H1 (cell line): ENCODE results near the gene CD34. TPM values are rescaled to one million over a fixed set of nuclear protein-coding genes. Genes with fewer than 3 reads are reported as not detected.

Experiments
- ATF2 ChIP-seq: IDR thresholded peaks from 2 replicates; pipeline ENCODE4 v1.6.1; 2012; ENCODE audit warnings: low read length, inconsistent platforms
- BRCA1 ChIP-seq: IDR thresholded peaks from 2 replicates; pipeline ENCODE4 v1.6.1; 2012; ENCODE audit warnings: low read depth, low read length, improper control_type of control experiment
- CTBP2 ChIP-seq: IDR thresholded peaks from 2 replicates; pipeline ENCODE4 v1.7.0; 2011; ENCODE audit warnings: borderline replicate concordance, mild to moderate bottlenecking, moderate library complexity, mixed read lengths, low read length; ENCODE audit not compliant: insufficient read depth, insufficient read length
- GABPA ChIP-seq: IDR thresholded peaks from 2 replicates; pipeline ENCODE4 v1.6.1; 2011; ENCODE audit warnings: mild to moderate bottlenecking, low read length, moderate library complexity, borderline replicate concordance; ENCODE audit not compliant: insufficient read depth
- GTF2F1 ChIP-seq: IDR thresholded peaks from 2 replicates; pipeline ENCODE4 v1.6.1; 2012; ENCODE audit warnings: low read depth, low read length, improper control_type of control experiment, borderline replicate concordance
- JUN ChIP-seq: IDR thresholded peaks from 2 replicates; pipeline ENCODE4 v1.6.1; 2011; ENCODE audit warnings: low read depth, mild to moderate bottlenecking, improper control_type of control experiment, low read length
- RFX5 ChIP-seq: IDR thresholded peaks from 2 replicates; pipeline ENCODE4 v1.6.1; 2011; ENCODE audit warnings: low read depth, low read length, improper control_type of control experiment, borderline replicate concordance
- SIN3A ChIP-seq, 2 experiments: IDR thresholded peaks in 1 of 2; conservative IDR thresholded peaks in 1 of 2; 2 replicates each; pipeline ENCODE4 v1.6.1; 2011 to 2012; ENCODE audit warnings: low read length in 2 of 2, improper control_type of control experiment in 1 of 2, low read depth in 1 of 2, mild to moderate bottlenecking in 1 of 2
- SIX5 ChIP-seq: IDR thresholded peaks from 2 replicates; pipeline ENCODE4 v1.6.1; 2011; ENCODE audit warnings: mild to moderate bottlenecking, low read depth, low read length
- TBP ChIP-seq: IDR thresholded peaks from 2 replicates; pipeline ENCODE4 v1.6.1; 2011; ENCODE audit warnings: low read depth, low read length, improper control_type of control experiment
- TEAD4 ChIP-seq: IDR thresholded peaks from 2 replicates; pipeline ENCODE4 v1.6.1; 2012; ENCODE audit warnings: low read depth, low read length, inconsistent platforms, mixed read lengths
- polyA plus RNA-seq, 7 experiments: library from polyadenylated mRNA; depleted of rRNA in 3 of 7; stranded (reverse) in 5 of 7; unstranded in 2 of 7; fragments of >200 nt in 5 of 7; fragments of 200-250 nt in 2 of 7; gene quantifications; 1 replicate in 5 of 7; 2 replicates in 1 of 7; 4 replicates in 1 of 7; pipeline versions ENCODE4 v1.2.1 to v1.2.3, GENCODE V29; 2011 to 2013; ENCODE audit warnings: missing spikeins in 2 of 7, mixed read lengths in 2 of 7
- total RNA-seq: library from RNA; stranded (reverse); fragmentation: NEBNext Ultra II Directional; extraction: Animal tissue kit (Norgen Biotek cat#: 25700); gene quantifications from 2 replicates; pipeline ENCODE4 v1.2.1, GENCODE V29; 2021

Gene CD34
- total and polyA plus RNA-seq, 2 of the 8 experiments (the other 6 are each of a cell fraction or from before 2014, with no cell fraction given), result 0.39 to 0.54 TPM

- TF ChIP-seq GABPA, result no peak
- TF ChIP-seq TEAD4, result no peak
- TF ChIP-seq CTBP2, result no peak
- TF ChIP-seq TBP, result no peak
- TF ChIP-seq GTF2F1, result no peak
- TF ChIP-seq RFX5, result no peak
- no peak for TF ChIP-seq BRCA1
- no peak for TF ChIP-seq JUN
- no peak for TF ChIP-seq SIX5
- TF ChIP-seq SIN3A (conservative IDR thresholded peaks at IDR 0.05 in 1 of 2, IDR thresholded peaks at IDR 0.05 in 1 of 2; ENCODE audit: low read depth in 1 of 2, low read length in 2 of 2), result no peak
- no peak for TF ChIP-seq ATF2
These were observed 52.1 kb downstream of the CD34 start (continued) for GRCh38 chr1:207858806-207859205.
